Hepatocyte (in vitro differentiated cells): ENCODE data around the gene RASAL3. TPM values are rescaled to one million over a fixed set of nuclear protein-coding genes. Genes with fewer than 3 reads are reported as not detected.
"Not testable (repeated sequence)": the region's sequence is repeated elsewhere in the genome, so short reads cannot be mapped to it uniquely, and the experiment has no call there.

Source experiments
- DNase-seq: peaks from one replicate; pipeline ENCODE4 v3.0.0-alpha.2; 2016; ENCODE audit warnings: low spot score
- H2AFZ ChIP-seq: fragments of 200-600 bp; sonication (generic); 2 replicates; pipeline ENCODE4 v1.6.0; 2016; ENCODE audit warnings: antibody characterized with exemption, mild to moderate bottlenecking
- H3K27ac ChIP-seq: fragments of 200-600 bp; sonication (generic); 2 replicates; pipeline ENCODE4 v1.5.1; 2016; ENCODE audit warnings: mild to moderate bottlenecking
- H3K27me3 ChIP-seq: fragments of 200-600 bp; sonication (generic); 2 replicates; pipeline ENCODE4 v1.6.1; 2016
- H3K36me3 ChIP-seq: fragments of 200-600 bp; sonication (generic); replicated peaks from 2 replicates; pipeline ENCODE4 v1.5.1; 2016; ENCODE audit warnings: low read depth; ENCODE audit not compliant: insufficient read depth
- H3K4me1 ChIP-seq: fragments of 200-600 bp; sonication (generic); 2 replicates; pipeline ENCODE4 v1.5.1; 2016; ENCODE audit warnings: mild to moderate bottlenecking, moderate library complexity; ENCODE audit not compliant: insufficient read depth
- H3K4me2 ChIP-seq: fragments of 200-600 bp; sonication (generic); 2 replicates; pipeline ENCODE4 v1.6.0; 2016
- H3K4me3 ChIP-seq: fragments of 200-600 bp; sonication (generic); 2 replicates; pipeline ENCODE4 v1.5.1; 2016; ENCODE audit warnings: mild to moderate bottlenecking
- H3K79me2 ChIP-seq: fragments of 200-600 bp; sonication (generic); 2 replicates; pipeline ENCODE4 v1.6.0; 2017; ENCODE audit warnings: mild to moderate bottlenecking
- H3K9me2 ChIP-seq: fragments of 200-600 bp; sonication (generic); replicated peaks from 2 replicates; pipeline ENCODE4 v1.6.0; 2017; ENCODE audit warnings: mild to moderate bottlenecking; ENCODE audit not compliant: insufficient read depth
- H3K9me3 ChIP-seq: fragments of 200-600 bp; sonication (generic); 2 replicates; pipeline ENCODE4 v1.5.1; 2016; ENCODE audit warnings: low read depth, mild to moderate bottlenecking
- H4K20me1 ChIP-seq: fragments of 200-600 bp; sonication (generic); 2 replicates; pipeline ENCODE4 v1.6.0; 2016; ENCODE audit warnings: mild to moderate bottlenecking; ENCODE audit not compliant: insufficient read depth, poor library complexity, severe bottlenecking
- EZH2 ChIP-seq: fragments of 200-600 bp; sonication (generic); IDR thresholded peaks from 2 replicates; pipeline ENCODE4 v1.6.1; 2016; ENCODE audit warnings: antibody characterized with exemption, mild to moderate bottlenecking, borderline replicate concordance
- EZH2phosphoT487 ChIP-seq: fragments of 200-600 bp; sonication (generic); IDR thresholded peaks from one replicate; pipeline ENCODE4 v1.6.1; 2018; ENCODE audit warnings: antibody characterized with exemption, mild to moderate bottlenecking, low read depth, moderate library complexity; ENCODE audit not compliant: unreplicated experiment, severe bottlenecking
- WGBS: methylation state at CpG from one replicate; pipeline ENCODE4 v1.1.6; 2016; ENCODE audit warnings: low lambda C conversion rate; ENCODE audit errors: missing lambda C conversion rate; 5-methylcytosine and 5-hydroxymethylcytosine counted together
- polyA plus RNA-seq: library from polyadenylated mRNA; unstranded; fragments of >200 nt; fragmentation: Nextera tagmentation; extraction: Ambion mirVana; gene quantifications from 2 replicates; pipeline ENCODE4 v1.2.1, GENCODE V29; 2016
- total RNA-seq: library from RNA; depleted of rRNA; stranded (reverse); fragments of >200 nt; gene quantifications from 2 replicates; pipeline ENCODE4 v1.2.3, GENCODE V29; 2014
- TF ChIP-seq, protein P1 (sequence below): fragments of 200-600 bp; sonication (generic); IDR thresholded peaks from 2 replicates; pipeline ENCODE4 v1.5.1; 2016; ENCODE audit warnings: antibody characterized with exemption, mild to moderate bottlenecking; ENCODE audit not compliant: poor library complexity

RASAL3 gene
- total and polyA plus RNA-seq, 2 experiments from 2014 or later: 0.07 to 0.23 TPM

DNA sequence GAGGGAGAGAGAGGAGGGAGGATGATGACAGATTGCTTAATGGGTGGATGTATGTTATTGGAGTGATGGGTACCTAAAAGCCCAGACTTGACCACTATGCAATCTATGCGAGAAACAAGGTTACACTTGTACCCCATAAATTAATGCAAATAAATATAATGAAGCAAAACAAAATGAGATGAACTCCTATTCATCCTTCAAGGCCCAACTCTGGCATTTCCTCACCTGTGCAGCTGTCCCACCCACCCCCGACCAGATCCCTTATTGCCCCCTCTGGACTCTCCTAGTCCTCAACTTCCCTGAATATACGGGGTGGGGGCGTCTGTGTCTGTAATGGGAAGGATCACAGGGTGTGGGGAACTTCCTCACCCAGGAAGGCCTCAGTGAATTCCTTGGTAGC is 10.8 kb upstream of the RASAL3 start:
- Histone ChIP-seq H3K4me2 (no peak overlapping the region), H3K4me3 (no peak overlapping the region), H3K36me3 (no peaks in the 10 kb centered on the region), H3K27me3 (no peaks in the 10 kb centered on the region), H3K27ac (no peak overlapping the region), H3K79me2 (no peaks in the 10 kb centered on the region), H3K9me2 (no peaks in the 10 kb centered on the region), H3K9me3 (no peaks in the 10 kb centered on the region), H3K4me1 (no peaks in the 10 kb centered on the region), H4K20me1 (no peaks in the 10 kb centered on the region), H2AFZ (no peak overlapping the region)
- WGBS: 73% methylated on average over 4 of the region's 4 CpGs
- TF ChIP-seq EZH2: no peak
- no peak for TF ChIP-seq EZH2phosphoT487
- TF ChIP-seq, protein P1, sequence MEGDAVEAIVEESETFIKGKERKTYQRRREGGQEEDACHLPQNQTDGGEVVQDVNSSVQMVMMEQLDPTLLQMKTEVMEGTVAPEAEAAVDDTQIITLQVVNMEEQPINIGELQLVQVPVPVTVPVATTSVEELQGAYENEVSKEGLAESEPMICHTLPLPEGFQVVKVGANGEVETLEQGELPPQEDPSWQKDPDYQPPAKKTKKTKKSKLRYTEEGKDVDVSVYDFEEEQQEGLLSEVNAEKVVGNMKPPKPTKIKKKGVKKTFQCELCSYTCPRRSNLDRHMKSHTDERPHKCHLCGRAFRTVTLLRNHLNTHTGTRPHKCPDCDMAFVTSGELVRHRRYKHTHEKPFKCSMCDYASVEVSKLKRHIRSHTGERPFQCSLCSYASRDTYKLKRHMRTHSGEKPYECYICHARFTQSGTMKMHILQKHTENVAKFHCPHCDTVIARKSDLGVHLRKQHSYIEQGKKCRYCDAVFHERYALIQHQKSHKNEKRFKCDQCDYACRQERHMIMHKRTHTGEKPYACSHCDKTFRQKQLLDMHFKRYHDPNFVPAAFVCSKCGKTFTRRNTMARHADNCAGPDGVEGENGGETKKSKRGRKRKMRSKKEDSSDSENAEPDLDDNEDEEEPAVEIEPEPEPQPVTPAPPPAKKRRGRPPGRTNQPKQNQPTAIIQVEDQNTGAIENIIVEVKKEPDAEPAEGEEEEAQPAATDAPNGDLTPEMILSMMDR: no peak
- no peak for DNase-seq

DNA sequence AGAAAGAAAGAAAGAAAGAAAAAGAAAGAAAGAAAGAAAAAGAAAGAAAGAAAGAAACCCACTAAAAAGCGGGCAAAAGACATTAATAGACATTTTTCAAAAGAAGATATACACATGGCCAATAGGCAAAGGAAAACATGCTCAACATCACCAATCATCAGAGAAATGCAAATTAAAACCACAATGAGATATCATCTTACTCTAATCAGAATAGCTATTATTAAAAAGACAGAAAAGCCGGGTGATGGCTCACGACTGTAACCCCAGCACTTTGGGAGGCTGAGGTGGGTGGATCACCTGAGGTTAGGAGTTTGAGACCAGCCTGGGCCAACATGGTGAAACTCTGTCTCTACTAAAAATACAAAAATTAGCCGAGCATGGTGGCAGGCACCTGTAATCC is 9.5 kb upstream of the RASAL3 start:
- H3K79me2 ChIP-seq, H3K9me3 ChIP-seq, H2AFZ ChIP-seq, H3K36me3 ChIP-seq, DNase-seq, H3K9me2 ChIP-seq, H3K4me3 ChIP-seq, H3K4me1 ChIP-seq, H3K4me2 ChIP-seq, H3K27ac ChIP-seq, H4K20me1 ChIP-seq: not testable (repeated sequence)
- peaks cover 12% of the 10 kb centered on the region for H3K27me3 ChIP-seq
- WGBS: 81% methylated on average over 4 of the region's 4 CpGs

DNA sequence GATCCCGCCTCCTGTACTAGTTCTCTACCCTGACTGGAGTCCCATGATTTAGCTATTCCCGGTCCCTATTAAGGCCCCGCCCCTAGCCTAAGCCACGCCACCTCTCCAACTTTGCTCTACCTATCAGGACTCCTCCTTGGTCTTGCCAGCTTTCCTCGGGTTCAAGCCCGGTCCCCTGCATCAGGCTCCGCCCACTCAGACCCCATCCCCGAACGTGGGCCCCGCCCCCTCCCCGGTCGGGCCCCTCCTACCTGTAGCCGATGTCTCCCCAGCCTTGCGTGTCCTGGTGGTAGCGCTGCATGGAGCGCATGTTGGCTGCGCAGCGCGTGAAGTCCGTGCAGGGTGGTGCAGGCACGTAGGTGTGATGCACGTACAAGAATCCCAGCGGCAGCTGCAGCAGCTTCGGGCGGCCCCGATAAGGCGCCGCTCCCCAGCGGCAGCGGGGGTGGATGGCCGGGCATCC is 7.3 kb upstream of the RASAL3 start:
- H2AFZ ChIP-seq: no peak overlapping the region
- 89% methylated on average over 27 of the region's 31 CpGs for WGBS
- H3K4me3 ChIP-seq: no peak overlapping the region
- H3K27me3 ChIP-seq: peaks cover 22% of the 10 kb centered on the region
- no peak for TF ChIP-seq EZH2phosphoT487
- no peak for TF ChIP-seq EZH2
- TF ChIP-seq, protein P1: no peak
- DNase-seq: no peak
- H3K4me1 ChIP-seq: no peaks in the 10 kb centered on the region
- no peak overlapping the region for H3K27ac ChIP-seq
- H3K4me2 ChIP-seq: no peak overlapping the region
- H3K9me2 ChIP-seq: no peaks in the 10 kb centered on the region
- no peaks in the 10 kb centered on the region for H3K79me2 ChIP-seq
- no peaks in the 10 kb centered on the region for H3K36me3 ChIP-seq
- H3K9me3 ChIP-seq: no peaks in the 10 kb centered on the region
- no peaks in the 10 kb centered on the region for H4K20me1 ChIP-seq

DNA sequence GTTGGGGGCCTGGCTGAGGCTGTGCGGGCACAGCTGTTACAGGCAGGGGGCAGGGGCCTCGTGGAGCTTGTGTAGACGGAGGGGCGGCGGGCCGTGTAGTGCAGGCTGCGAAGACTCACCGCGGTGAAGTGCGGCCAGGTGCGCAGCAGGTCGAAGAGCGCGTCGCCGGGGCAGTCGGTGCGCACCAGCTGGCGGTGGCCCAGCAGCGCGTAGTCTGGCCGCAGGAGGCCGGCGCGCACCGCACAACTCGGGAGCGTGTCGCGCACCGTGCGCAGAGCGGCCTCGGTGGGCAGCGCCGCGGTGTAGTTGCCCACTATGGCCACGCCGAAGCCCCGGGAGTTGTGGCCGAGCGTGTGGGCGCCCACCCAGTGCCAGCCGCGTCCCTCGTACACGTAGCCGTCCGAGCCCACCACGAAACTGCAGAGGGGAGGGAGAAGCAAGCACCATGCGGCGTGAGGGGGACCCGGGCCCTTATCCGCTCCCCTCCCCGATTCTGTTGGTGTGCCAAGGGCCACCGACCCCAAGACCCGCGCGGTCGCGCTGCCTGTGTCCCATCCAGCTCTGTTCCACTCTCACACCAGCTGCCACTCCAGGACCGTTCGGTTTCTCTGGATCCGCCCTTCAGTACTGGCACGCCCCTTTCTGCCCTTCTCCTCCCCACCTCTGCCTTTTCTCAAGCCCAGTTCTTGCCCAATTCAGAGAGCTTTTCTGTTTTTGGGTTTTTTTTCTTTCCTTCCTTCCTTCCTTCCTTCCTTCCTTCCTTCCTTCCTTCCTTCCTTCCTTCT is 5.4 kb upstream of the RASAL3 start:
- H2AFZ ChIP-seq: no peak overlapping the region
- no peaks in the 10 kb centered on the region for H3K36me3 ChIP-seq
- H3K79me2 ChIP-seq: no peaks in the 10 kb centered on the region
- WGBS: 17% methylated on average over 50 of the region's 65 CpGs
- H3K4me2 ChIP-seq: no peak overlapping the region
- H3K27ac ChIP-seq: no peak overlapping the region
- no peaks in the 10 kb centered on the region for H3K9me2 ChIP-seq
- TF ChIP-seq, protein P1: no peak
- TF ChIP-seq EZH2phosphoT487: no peak
- TF ChIP-seq EZH2: no peak
- peaks cover 28% of the 10 kb centered on the region for H3K27me3 ChIP-seq
- H4K20me1 ChIP-seq: no peaks in the 10 kb centered on the region
- DNase-seq: no peak
- H3K4me3 ChIP-seq: no peak overlapping the region
- H3K4me1 ChIP-seq: no peaks in the 10 kb centered on the region
- H3K9me3 ChIP-seq: no peaks in the 10 kb centered on the region
